MM.1S (cell line): ENCODE measurements around the gene AMOTL1.

Experiments
- DNase-seq: peaks from one replicate; pipeline ENCODE4 v3.0.0-alpha.2; 2015
- H2AFZ ChIP-seq: fragments of 300-600 bp; sonication (generic); 2 replicates; pipeline ENCODE4 v1.6.0; 2016; ENCODE audit warnings: antibody characterized with exemption, low read length
- H3F3A ChIP-seq: fragments of 300-600 bp; sonication (generic); 2 replicates; pipeline ENCODE4 v1.6.1; 2016; ENCODE audit warnings: mild to moderate bottlenecking, antibody characterized with exemption, low read length, moderate library complexity, mixed read lengths; ENCODE audit not compliant: insufficient read depth
- H3K27ac ChIP-seq: fragments of 300-600 bp; sonication (generic); 2 replicates; pipeline ENCODE4 v1.5.1; 2016; ENCODE audit warnings: mild to moderate bottlenecking, low read length
- H3K27me3 ChIP-seq: fragments of 300-600 bp; sonication (generic); replicated peaks from 2 replicates; pipeline ENCODE4 v1.6.0; 2016; ENCODE audit warnings: low read length; ENCODE audit not compliant: insufficient read depth
- H3K36me3 ChIP-seq: fragments of 300-600 bp; sonication (generic); replicated peaks from 2 replicates; pipeline ENCODE4 v1.6.1; 2016; ENCODE audit warnings: mild to moderate bottlenecking, low read length, mixed read lengths; ENCODE audit not compliant: insufficient read depth
- H3K4me1 ChIP-seq: fragments of 300-600 bp; sonication (generic); 2 replicates; pipeline ENCODE4 v1.6.1; 2016; ENCODE audit warnings: low read length, mixed read lengths
- H3K4me2 ChIP-seq: fragments of 300-600 bp; sonication (generic); 2 replicates; pipeline ENCODE4 v1.6.0; 2016; ENCODE audit warnings: low read depth, low read length
- H3K4me3 ChIP-seq: fragments of 300-600 bp; sonication (generic); 2 replicates; pipeline ENCODE4 v1.5.1; 2016; ENCODE audit warnings: low read length, mixed read lengths
- H3K79me2 ChIP-seq: fragments of 300-600 bp; sonication (generic); 2 replicates; pipeline ENCODE4 v1.6.1; 2016; ENCODE audit warnings: mixed run types, low read length, mixed read lengths
- H3K9ac ChIP-seq: fragments of 300-600 bp; sonication (generic); 2 replicates; pipeline ENCODE4 v1.6.1; 2016; ENCODE audit warnings: low read length, mixed read lengths
- H3K9me2 ChIP-seq: fragments of 300-600 bp; sonication (generic); replicated peaks from 2 replicates; pipeline ENCODE4 v1.6.1; 2016; ENCODE audit warnings: mild to moderate bottlenecking, low read length, mixed read lengths; ENCODE audit not compliant: insufficient read depth
- H3K9me3 ChIP-seq: fragments of 300-600 bp; sonication (generic); replicated peaks from 2 replicates; pipeline ENCODE4 v1.6.1; 2016; ENCODE audit warnings: mild to moderate bottlenecking, low read length, mixed read lengths; ENCODE audit not compliant: insufficient read depth
- H4K20me1 ChIP-seq: fragments of 300-600 bp; sonication (generic); 2 replicates; pipeline ENCODE4 v1.6.1; 2016; ENCODE audit warnings: mild to moderate bottlenecking, low read length, moderate library complexity, mixed read lengths; ENCODE audit not compliant: insufficient read depth
- EZH2 ChIP-seq: fragments of 300-600 bp; sonication (generic); optimal IDR thresholded peaks from 2 replicates; pipeline ENCODE3; 2017; ENCODE audit warnings: low read depth, mild to moderate bottlenecking, antibody characterized with exemption, low read length, mixed read lengths
- EZH2phosphoT487 ChIP-seq: fragments of 300-600 bp; sonication (generic); IDR thresholded peaks from 2 replicates; pipeline ENCODE4 v1.6.1; 2018; ENCODE audit warnings: antibody characterized with exemption, low read length
- TF ChIP-seq, protein P1 (sequence below): fragments of 300-600 bp; sonication (generic); IDR thresholded peaks from 2 replicates; pipeline ENCODE4 v1.5.1; 2016; ENCODE audit warnings: antibody characterized with exemption, low read length, mixed read lengths

AMOTL1 gene

DNA sequence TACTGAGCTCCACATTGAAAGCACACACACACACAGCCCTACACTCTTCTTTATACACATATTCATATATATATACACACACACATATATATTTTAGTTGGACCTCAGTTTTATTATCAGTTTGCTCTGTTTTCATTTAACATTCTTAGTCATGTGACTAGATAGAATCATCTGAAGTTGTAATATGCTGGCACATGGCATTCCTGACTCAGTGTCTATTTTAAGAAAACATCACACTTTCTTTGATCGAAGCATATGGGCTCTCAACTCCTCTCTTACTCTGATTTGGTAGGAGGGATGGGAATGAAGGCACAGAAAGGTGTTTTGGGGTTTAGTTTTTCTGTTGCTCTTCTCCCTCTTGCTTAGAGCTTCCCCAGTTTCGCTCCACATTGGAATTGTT lies 24.8 kb downstream of the AMOTL1 start:
- Histone ChIP-seq H3F3A (no peaks in the 10 kb centered on the region), H3K4me3 (no peak overlapping the region), H4K20me1 (no peaks in the 10 kb centered on the region), H3K9ac (no peak overlapping the region), H3K4me2 (no peak overlapping the region), H3K9me2 (no peaks in the 10 kb centered on the region), H3K4me1 (peaks cover 5% of the 10 kb centered on the region; the same call in 1 of the 2 replicates), H3K27me3 (no peaks in the 10 kb centered on the region), H2AFZ (no peak overlapping the region), H3K36me3 (no peaks in the 10 kb centered on the region), H3K9me3 (no peaks in the 10 kb centered on the region), H3K79me2 (peaks cover 58% of the 10 kb centered on the region), H3K27ac (no peak overlapping the region)
- DNase-seq: no peak
- TF ChIP-seq EZH2: no peak
- no peak for TF ChIP-seq EZH2phosphoT487
- TF ChIP-seq, protein P1, sequence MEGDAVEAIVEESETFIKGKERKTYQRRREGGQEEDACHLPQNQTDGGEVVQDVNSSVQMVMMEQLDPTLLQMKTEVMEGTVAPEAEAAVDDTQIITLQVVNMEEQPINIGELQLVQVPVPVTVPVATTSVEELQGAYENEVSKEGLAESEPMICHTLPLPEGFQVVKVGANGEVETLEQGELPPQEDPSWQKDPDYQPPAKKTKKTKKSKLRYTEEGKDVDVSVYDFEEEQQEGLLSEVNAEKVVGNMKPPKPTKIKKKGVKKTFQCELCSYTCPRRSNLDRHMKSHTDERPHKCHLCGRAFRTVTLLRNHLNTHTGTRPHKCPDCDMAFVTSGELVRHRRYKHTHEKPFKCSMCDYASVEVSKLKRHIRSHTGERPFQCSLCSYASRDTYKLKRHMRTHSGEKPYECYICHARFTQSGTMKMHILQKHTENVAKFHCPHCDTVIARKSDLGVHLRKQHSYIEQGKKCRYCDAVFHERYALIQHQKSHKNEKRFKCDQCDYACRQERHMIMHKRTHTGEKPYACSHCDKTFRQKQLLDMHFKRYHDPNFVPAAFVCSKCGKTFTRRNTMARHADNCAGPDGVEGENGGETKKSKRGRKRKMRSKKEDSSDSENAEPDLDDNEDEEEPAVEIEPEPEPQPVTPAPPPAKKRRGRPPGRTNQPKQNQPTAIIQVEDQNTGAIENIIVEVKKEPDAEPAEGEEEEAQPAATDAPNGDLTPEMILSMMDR: no peak

- Histone ChIP-seq H3K9me2 (no peaks in the 10 kb centered on the region), H3K79me2 (peaks cover 53% of the 10 kb centered on the region), H3K9me3 (no peaks in the 10 kb centered on the region), H3K4me2 (no peak overlapping the region), H3K27ac (no peak overlapping the region), H3K9ac (no peak overlapping the region), H3K36me3 (no peaks in the 10 kb centered on the region), H3K4me3 (no peak overlapping the region), H3F3A (no peaks in the 10 kb centered on the region), H4K20me1 (no peaks in the 10 kb centered on the region), H3K4me1 (peaks cover 5% of the 10 kb centered on the region; the same call in 1 of the 2 replicates), H2AFZ (no peak overlapping the region), H3K27me3 (no peaks in the 10 kb centered on the region)
- DNase-seq: no peak
- TF ChIP-seq EZH2phosphoT487 (no peak), EZH2 (no peak)
- TF ChIP-seq, protein P1: no peak
Observed at GRCh38 chr11:94793822-94794221, 25.7 kb downstream of the AMOTL1 start.

GRCh38 chr11:94794287-94795168 lies 26.4 kb downstream of the AMOTL1 start:
- Histone ChIP-seq H3K79me2 (peaks cover 52% of the 10 kb centered on the region), H3K27ac (no peak overlapping the region), H3K9ac (no peak overlapping the region), H3K4me1 (peaks cover 3% of the 10 kb centered on the region; the same call in 1 of the 2 replicates), H3K27me3 (no peaks in the 10 kb centered on the region), H3K36me3 (no peaks in the 10 kb centered on the region), H3K9me2 (no peaks in the 10 kb centered on the region), H3F3A (no peaks in the 10 kb centered on the region), H4K20me1 (no peaks in the 10 kb centered on the region), H3K4me2 (no peak overlapping the region), H3K4me3 (no peak overlapping the region), H3K9me3 (no peaks in the 10 kb centered on the region), H2AFZ (no peak overlapping the region)
- TF ChIP-seq EZH2phosphoT487 (no peak), EZH2 (no peak)
- TF ChIP-seq, protein P1: no peak
- DNase-seq: no peak
